Mesenchymal stem cell (in vitro differentiated cells and primary cell): ENCODE results near the gene OR14C36. TPM values are rescaled to one million over a fixed set of nuclear protein-coding genes. Genes with fewer than 3 reads are reported as not detected.
"Not testable (repeated sequence)": the region's sequence is repeated elsewhere in the genome, so short reads cannot be mapped to it uniquely, and the experiment has no call there.

ENCODE experiments used
- DNase-seq: peaks from one replicate; pipeline ENCODE4 v3.0.0-alpha.2; 2013
- H2AFZ ChIP-seq: one replicate; pipeline ENCODE4 v1.6.1; 2013; ENCODE audit warnings: low read depth, mild to moderate bottlenecking, control low read depth, inconsistent platforms, low read length, moderate library complexity
- H2AK5ac ChIP-seq: 2 replicates; pipeline ENCODE4 v1.6.1; 2013; ENCODE audit warnings: low read length, moderate library complexity, mild to moderate bottlenecking, inconsistent platforms; ENCODE audit not compliant: severe bottlenecking
- H2BK120ac ChIP-seq: one replicate; pipeline ENCODE4 v1.6.1; 2013; ENCODE audit warnings: low read depth, mild to moderate bottlenecking, inconsistent platforms, low read length, moderate library complexity
- H2BK12ac ChIP-seq, 2 experiments: one replicate each; pipeline ENCODE4 v1.6.1; 2013; ENCODE audit warnings: inconsistent platforms in 2 of 2, low read length in 2 of 2, mild to moderate bottlenecking in 2 of 2, moderate library complexity in 2 of 2, control low read depth in 1 of 2
- H2BK15ac ChIP-seq: one replicate; pipeline ENCODE4 v1.6.1; 2013; ENCODE audit warnings: mild to moderate bottlenecking, low read depth, inconsistent platforms; ENCODE audit not compliant: poor library complexity, severe bottlenecking
- H2BK5ac ChIP-seq: 2 replicates; pipeline ENCODE4 v1.6.1; 2013; ENCODE audit warnings: low read depth, mild to moderate bottlenecking, low read length, control low read depth, inconsistent platforms; ENCODE audit not compliant: poor library complexity, severe bottlenecking
- H3K14ac ChIP-seq, 2 experiments: one replicate each; pipeline ENCODE4 v1.6.1; 2013; ENCODE audit warnings: inconsistent platforms in 2 of 2, low read length in 2 of 2, control low read depth in 1 of 2, mild to moderate bottlenecking in 1 of 2, moderate library complexity in 1 of 2
- H3K18ac ChIP-seq, 2 experiments: one replicate each; pipeline ENCODE4 v1.6.1; 2013; ENCODE audit warnings: inconsistent platforms in 2 of 2, low read length in 2 of 2, control low read depth in 1 of 2, low read depth in 1 of 2, mild to moderate bottlenecking in 1 of 2
- H3K23ac ChIP-seq, 2 experiments: one replicate each; pipeline ENCODE4 v1.6.1; 2013; ENCODE audit warnings: inconsistent platforms in 2 of 2, low read length in 2 of 2, mild to moderate bottlenecking in 2 of 2, moderate library complexity in 2 of 2, control low read depth in 1 of 2
- H3K27ac ChIP-seq: 2 replicates; pipeline ENCODE4 v1.5.1; 2013; ENCODE audit warnings: mild to moderate bottlenecking, moderate library complexity, low read length, control low read depth, inconsistent platforms; ENCODE audit not compliant: poor library complexity, severe bottlenecking
- H3K27me3 ChIP-seq, 2 experiments: 2 replicates each; pipeline versions ENCODE4 v1.6.1 to v1.7.0; 2013; ENCODE audit warnings: low read length in 2 of 2, mild to moderate bottlenecking in 2 of 2, moderate library complexity in 2 of 2, control low read depth in 1 of 2, inconsistent platforms in 1 of 2; ENCODE audit not compliant: control insufficient read depth in 1 of 2, insufficient read depth in 1 of 2
- H3K36me3 ChIP-seq, 2 experiments: 2 replicates each; pipeline versions ENCODE4 v1.6.1 to v1.7.0; 2013; ENCODE audit warnings: low read length in 2 of 2, control low read depth in 1 of 2, inconsistent platforms in 1 of 2, low read depth in 1 of 2, mild to moderate bottlenecking in 1 of 2; ENCODE audit not compliant: insufficient read depth in 2 of 2, control insufficient read depth in 1 of 2
- H3K4ac ChIP-seq, 2 experiments: one replicate each; pipeline ENCODE4 v1.6.1; 2013; ENCODE audit warnings: inconsistent platforms in 2 of 2, low read length in 2 of 2, mild to moderate bottlenecking in 2 of 2, moderate library complexity in 2 of 2, control low read depth in 1 of 2, low read depth in 1 of 2
- H3K4me1 ChIP-seq: 2 replicates; pipeline ENCODE4 v1.6.1; 2013; ENCODE audit warnings: low read depth, low read length, control low read depth; ENCODE audit not compliant: control insufficient read depth, insufficient read depth
- H3K4me2 ChIP-seq: 2 replicates; pipeline ENCODE4 v1.6.1; 2013; ENCODE audit warnings: low read length, mild to moderate bottlenecking, inconsistent platforms; ENCODE audit not compliant: poor library complexity, severe bottlenecking
- H3K4me3 ChIP-seq, 2 experiments: 2 replicates each; pipeline versions ENCODE4 v1.5.1 to v1.7.0; 2013; ENCODE audit warnings: low read length in 2 of 2, mild to moderate bottlenecking in 2 of 2, control low read depth in 1 of 2, low read depth in 1 of 2; ENCODE audit not compliant: insufficient read depth in 1 of 2
- H3K79me1 ChIP-seq: replicated peaks from 2 replicates; pipeline ENCODE4 v1.6.1; 2013; ENCODE audit warnings: mild to moderate bottlenecking, control low read depth, low read length, inconsistent platforms; ENCODE audit not compliant: poor library complexity, severe bottlenecking
- H3K9ac ChIP-seq: 2 replicates; pipeline ENCODE4 v1.7.0; 2013; ENCODE audit warnings: mild to moderate bottlenecking, low read length, moderate library complexity
- H3K9me3 ChIP-seq: 2 replicates; pipeline ENCODE4 v1.7.0; 2013; ENCODE audit warnings: mild to moderate bottlenecking, low read length; ENCODE audit not compliant: control insufficient read depth
- H4K8ac ChIP-seq: one replicate; pipeline ENCODE4 v1.6.1; 2013; ENCODE audit warnings: inconsistent platforms, mild to moderate bottlenecking, low read length, moderate library complexity
- H4K91ac ChIP-seq: one replicate; pipeline ENCODE4 v1.6.1; 2013; ENCODE audit warnings: mild to moderate bottlenecking, low read length, inconsistent platforms
- WGBS: methylation state at CpG from one replicate; pipeline ENCODE4 v1.1.7; 2013; ENCODE audit warnings: mixed read lengths; 5-methylcytosine and 5-hydroxymethylcytosine counted together
- polyA plus RNA-seq, 2 experiments: library from polyadenylated mRNA; stranded (reverse); fragments of 200-250 nt; gene quantifications; one replicate each; pipeline ENCODE4 v1.2.3, GENCODE V29; 2013

Gene OR14C36, protein sequence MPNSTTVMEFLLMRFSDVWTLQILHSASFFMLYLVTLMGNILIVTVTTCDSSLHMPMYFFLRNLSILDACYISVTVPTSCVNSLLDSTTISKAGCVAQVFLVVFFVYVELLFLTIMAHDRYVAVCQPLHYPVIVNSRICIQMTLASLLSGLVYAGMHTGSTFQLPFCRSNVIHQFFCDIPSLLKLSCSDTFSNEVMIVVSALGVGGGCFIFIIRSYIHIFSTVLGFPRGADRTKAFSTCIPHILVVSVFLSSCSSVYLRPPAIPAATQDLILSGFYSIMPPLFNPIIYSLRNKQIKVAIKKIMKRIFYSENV
- polyA plus RNA-seq (2013, experiment 1 of 2): not detected
- polyA plus RNA-seq (2013, experiment 2 of 2): not detected

DNA sequence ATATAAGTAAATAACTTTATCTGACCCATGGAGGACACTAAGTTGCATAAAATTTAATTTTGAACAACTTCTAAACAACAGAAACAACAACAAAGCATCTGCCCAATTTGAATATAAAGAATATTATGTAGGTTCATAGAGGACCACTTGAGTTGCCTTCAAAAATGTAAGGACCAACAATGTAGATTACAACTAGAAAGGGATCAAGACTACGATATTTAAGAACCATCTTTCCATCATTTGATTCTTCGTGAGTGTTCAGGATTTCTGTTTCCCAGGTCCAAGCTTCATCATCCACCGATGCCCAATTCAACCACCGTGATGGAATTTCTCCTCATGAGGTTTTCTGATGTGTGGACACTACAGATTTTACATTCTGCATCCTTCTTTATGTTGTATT is at the start of gene OR14C36:
OR14C36 (plus strand) TSS at position 301 of the 400 bp plus-strand sequence; CDS start at position 301, 0 bp downstream.
- no peak within 1 kb of the TSS for H2BK15ac ChIP-seq
- H3K36me3 ChIP-seq: no peaks in the 10 kb centered on the region
- WGBS: 56% methylated on average over 3 of the region's 4 CpGs
- no peaks in the 10 kb centered on the region for H3K27me3 ChIP-seq
- H3K9ac ChIP-seq: no peak within 1 kb of the TSS
- no peak within 1 kb of the TSS for H3K23ac ChIP-seq
- H2AK5ac ChIP-seq: no peak within 1 kb of the TSS
- no peak within 1 kb of the TSS for H2BK12ac ChIP-seq
- no peaks in the 10 kb centered on the region for H3K79me1 ChIP-seq
- H4K8ac ChIP-seq: no peak within 1 kb of the TSS
- no peaks in the 10 kb centered on the region for H3K4me1 ChIP-seq
- no peak within 1 kb of the TSS for H2BK120ac ChIP-seq
- no peak within 1 kb of the TSS for H3K4me3 ChIP-seq
- no peak within 1 kb of the TSS for H3K27ac ChIP-seq
- peaks cover 24% of the 10 kb centered on the region for H3K9me3 ChIP-seq
- DNase-seq: no peak
- no peak within 1 kb of the TSS for H4K91ac ChIP-seq
- H3K4me2 ChIP-seq: no peak within 1 kb of the TSS
- H2AFZ ChIP-seq: no peak within 1 kb of the TSS
- H3K4ac ChIP-seq: no peak within 1 kb of the TSS
- no peak within 1 kb of the TSS for H2BK5ac ChIP-seq
- no peak within 1 kb of the TSS for H3K14ac ChIP-seq
- no peak within 1 kb of the TSS for H3K18ac ChIP-seq

DNA sequence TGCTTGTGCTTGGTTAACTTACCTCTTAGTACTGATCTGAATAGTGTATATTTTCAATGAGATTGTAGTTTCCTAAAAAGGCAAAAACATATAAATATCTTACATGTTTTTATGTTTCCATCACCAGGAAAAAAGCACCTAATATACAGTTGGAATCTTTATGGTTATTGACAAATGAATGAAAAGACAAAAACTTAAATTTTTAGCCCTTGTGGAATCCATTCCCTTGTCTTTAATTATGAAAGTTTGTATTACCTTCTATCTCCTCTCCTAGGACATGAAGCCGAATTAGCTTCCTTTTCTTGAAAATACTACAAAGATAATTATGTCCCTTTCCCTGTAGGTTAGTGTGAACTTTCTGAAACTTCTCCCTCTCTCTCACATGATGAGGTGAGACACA is 45.3 kb upstream of the OR14C36 start, which contains the start of gene OR2T12:
OR2T12 (minus strand) TSS at position 101 of the 400 bp plus-strand sequence. CDS start 7,846 bp downstream, outside the sequence.
- DNase-seq: no peak
- no peak within 1 kb of the TSS for H3K18ac ChIP-seq
- no peak within 1 kb of the TSS for H4K91ac ChIP-seq
- peaks cover 28% of the 10 kb centered on the region for H3K9me3 ChIP-seq
- no peak within 1 kb of the TSS for H2BK12ac ChIP-seq
- no peak within 1 kb of the TSS for H2BK5ac ChIP-seq
- H2AFZ ChIP-seq: no peak within 1 kb of the TSS
- no peaks in the 10 kb centered on the region for H3K4me1 ChIP-seq
- H3K27me3 ChIP-seq: no peaks in the 10 kb centered on the region
- H2BK15ac ChIP-seq: no peak within 1 kb of the TSS
- no peak within 1 kb of the TSS for H2AK5ac ChIP-seq
- no peak within 1 kb of the TSS for H3K27ac ChIP-seq
- no peak within 1 kb of the TSS for H2BK120ac ChIP-seq
- no peak within 1 kb of the TSS for H3K4me3 ChIP-seq
- H3K9ac ChIP-seq: no peak within 1 kb of the TSS
- no peak within 1 kb of the TSS for H3K14ac ChIP-seq
- no peak within 1 kb of the TSS for H3K4me2 ChIP-seq
- no CpG with 5 or more reads among the region's 1 CpG for WGBS
- H4K8ac ChIP-seq: no peak within 1 kb of the TSS
- no peaks in the 10 kb centered on the region for H3K36me3 ChIP-seq
- no peak within 1 kb of the TSS for H3K23ac ChIP-seq
- H3K4ac ChIP-seq: no peak within 1 kb of the TSS
- no peaks in the 10 kb centered on the region for H3K79me1 ChIP-seq

DNA sequence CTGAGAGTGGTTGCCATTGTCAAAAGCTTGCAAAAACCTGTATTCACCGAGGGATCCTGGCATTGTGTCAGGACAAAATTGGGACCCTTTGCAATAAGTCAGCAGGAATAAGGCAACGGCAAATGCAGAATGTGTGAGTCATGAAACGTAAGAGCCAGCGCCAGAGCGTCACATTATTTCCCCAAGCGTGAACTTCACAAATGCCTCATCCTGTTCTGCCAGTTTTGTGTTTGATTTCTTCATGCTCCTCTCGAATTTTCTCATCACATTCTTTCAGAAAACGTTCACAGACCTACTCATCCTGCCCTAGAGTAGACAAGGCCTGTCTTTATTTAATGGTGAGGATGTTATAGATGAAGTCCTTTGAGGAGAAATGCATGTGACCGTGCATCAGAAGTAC is 42.9 kb upstream of the OR14C36 start:
- not testable (repeated sequence) for H2BK15ac ChIP-seq, DNase-seq, H2AK5ac ChIP-seq, H2BK5ac ChIP-seq, H3K14ac ChIP-seq, H3K4ac ChIP-seq, H2BK120ac ChIP-seq, H3K18ac ChIP-seq, H3K4me1 ChIP-seq, H3K4me3 ChIP-seq, H2BK12ac ChIP-seq, H4K8ac ChIP-seq, H3K27me3 ChIP-seq, H2AFZ ChIP-seq, H3K23ac ChIP-seq, H3K79me1 ChIP-seq, H4K91ac ChIP-seq, H3K9ac ChIP-seq, H3K27ac ChIP-seq, H3K4me2 ChIP-seq, H3K36me3 ChIP-seq
- 86% methylated on average over 4 of the region's 9 CpGs for WGBS
- H3K9me3 ChIP-seq: peaks cover 38% of the 10 kb centered on the region

DNA sequence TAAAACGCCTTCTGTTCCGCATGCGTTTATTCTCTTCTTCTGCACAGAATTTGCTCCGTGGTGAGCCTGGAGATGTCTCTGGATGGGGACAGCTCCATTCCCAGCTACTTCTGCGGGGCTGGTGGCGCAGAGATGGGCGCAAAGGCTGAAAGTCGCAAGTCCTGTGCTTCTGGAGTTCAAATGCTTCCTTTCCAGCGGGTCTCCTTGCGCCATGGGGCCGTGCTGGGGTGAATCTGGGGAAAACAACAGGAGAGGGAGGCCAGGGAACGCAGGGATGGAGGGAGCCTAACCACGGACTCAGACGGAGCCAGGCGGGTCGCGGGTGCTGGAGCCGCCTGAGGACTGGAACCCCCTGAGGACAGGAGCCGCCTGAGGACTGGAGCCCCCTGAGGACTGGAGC is 42.5 kb upstream of the OR14C36 start:
- Histone ChIP-seq H2BK15ac (no peak overlapping the region), H3K18ac (no peak overlapping the region), H3K9me3 (peaks cover 38% of the 10 kb centered on the region), H2BK5ac (no peak overlapping the region), H2BK120ac (no peak overlapping the region), H3K4me2 (no peak overlapping the region), H3K23ac (no peak overlapping the region), H3K4ac (no peak overlapping the region), H2AK5ac (no peak overlapping the region), H3K27ac (no peak overlapping the region), H4K8ac (no peak overlapping the region), H4K91ac (no peak overlapping the region), H2AFZ (no peak overlapping the region), H3K36me3 (no peaks in the 10 kb centered on the region), H3K79me1 (no peaks in the 10 kb centered on the region), H3K4me3 (no peak overlapping the region), H3K9ac (no peak overlapping the region), H3K4me1 (no peaks in the 10 kb centered on the region), H2BK12ac (no peak overlapping the region), H3K14ac (no peak overlapping the region), H3K27me3 (no peaks in the 10 kb centered on the region)
- 82% methylated on average over 19 of the region's 19 CpGs for WGBS
- no peak for DNase-seq
